A549 (cell line): ENCODE results near the gene C19orf25.

Source experiments
- EHMT2 ChIP-seq: fragments of 200-600 bp; sonication (generic); IDR thresholded peaks from 2 replicates; pipeline ENCODE4 v1.6.1; 2016; ENCODE audit warnings: antibody characterized with exemption, low read depth, mild to moderate bottlenecking, moderate library complexity
- EP300 ChIP-seq, 2 experiments: fragments of >200 bp; sonication (Bioruptor Twin); formaldehyde crosslinking; IDR thresholded peaks; 2 replicates in 1 of 2; 3 replicates in 1 of 2; pipeline ENCODE4 v1.6.1; 2016 to 2017
- JUNB ChIP-seq: fragments of >200 bp; sonication (Bioruptor Twin); formaldehyde crosslinking; IDR thresholded peaks from 2 replicates; pipeline ENCODE4 v1.6.1; 2016
- MAFK ChIP-seq: fragments of 450-650 bp; IDR thresholded peaks from 2 replicates; pipeline ENCODE4 v1.6.1; 2014; ENCODE audit not compliant: partially characterized antibody
- POLR2A ChIP-seq: IDR thresholded peaks from 2 replicates; pipeline ENCODE4 v1.6.1; 2012; ENCODE audit warnings: mild to moderate bottlenecking, low read length
- RCOR1 ChIP-seq: fragments of 150-350 bp; IDR thresholded peaks from 2 replicates; pipeline ENCODE4 v1.6.1; 2014; ENCODE audit warnings: antibody characterized with exemption, low read length, low read depth
- SREBF2 ChIP-seq: fragments of 450-650 bp; IDR thresholded peaks from 2 replicates; pipeline ENCODE4 v1.6.1; 2014; ENCODE audit warnings: mild to moderate bottlenecking, moderate library complexity
- ZFP36 ChIP-seq: fragments of 450-650 bp; IDR thresholded peaks from 2 replicates; pipeline ENCODE4 v1.6.1; 2014; ENCODE audit warnings: borderline replicate concordance; ENCODE audit not compliant: partially characterized antibody
- TF ChIP-seq, protein P1 (sequence below): fragments of >200 bp; sonication (Bioruptor Twin); formaldehyde crosslinking; IDR thresholded peaks from 3 replicates; pipeline ENCODE4 v1.5.1; 2016
- TF ChIP-seq, protein P2 (sequence below): IDR thresholded peaks from 2 replicates; pipeline ENCODE4 v1.6.1; 2012
- TF ChIP-seq, protein P3 (sequence below): fragments of 450-650 bp; IDR thresholded peaks from 2 replicates; pipeline ENCODE4 v1.6.1; 2014; ENCODE audit warnings: antibody characterized with exemption
- TF ChIP-seq, protein P4 (sequence below): fragments of 250-450 bp; sonication (Bioruptor Pico); IDR thresholded peaks from 2 replicates; pipeline ENCODE4 v1.5.0; 2021; ENCODE audit warnings: mild to moderate bottlenecking, moderate library complexity, borderline replicate concordance

DNA sequence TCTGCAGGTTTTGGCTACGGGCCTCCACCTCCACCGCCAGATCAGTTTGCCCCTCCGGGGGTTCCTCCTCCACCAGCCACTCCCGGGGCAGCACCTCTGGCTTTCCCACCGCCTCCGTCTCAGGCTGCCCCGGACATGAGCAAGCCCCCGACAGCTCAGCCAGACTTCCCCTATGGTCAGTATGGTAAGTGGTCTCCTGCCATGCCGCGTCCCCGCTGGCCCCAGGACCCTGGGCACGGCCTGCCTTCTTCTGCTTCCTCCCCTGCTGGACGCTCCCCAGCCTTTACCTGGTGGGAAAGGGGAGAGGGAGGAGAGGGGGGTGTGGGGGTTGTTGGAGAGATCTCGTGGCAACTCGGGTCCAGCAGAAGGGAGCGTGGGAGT lies 46.5 kb downstream of the C19orf25 start:
- TF ChIP-seq, protein P1, sequence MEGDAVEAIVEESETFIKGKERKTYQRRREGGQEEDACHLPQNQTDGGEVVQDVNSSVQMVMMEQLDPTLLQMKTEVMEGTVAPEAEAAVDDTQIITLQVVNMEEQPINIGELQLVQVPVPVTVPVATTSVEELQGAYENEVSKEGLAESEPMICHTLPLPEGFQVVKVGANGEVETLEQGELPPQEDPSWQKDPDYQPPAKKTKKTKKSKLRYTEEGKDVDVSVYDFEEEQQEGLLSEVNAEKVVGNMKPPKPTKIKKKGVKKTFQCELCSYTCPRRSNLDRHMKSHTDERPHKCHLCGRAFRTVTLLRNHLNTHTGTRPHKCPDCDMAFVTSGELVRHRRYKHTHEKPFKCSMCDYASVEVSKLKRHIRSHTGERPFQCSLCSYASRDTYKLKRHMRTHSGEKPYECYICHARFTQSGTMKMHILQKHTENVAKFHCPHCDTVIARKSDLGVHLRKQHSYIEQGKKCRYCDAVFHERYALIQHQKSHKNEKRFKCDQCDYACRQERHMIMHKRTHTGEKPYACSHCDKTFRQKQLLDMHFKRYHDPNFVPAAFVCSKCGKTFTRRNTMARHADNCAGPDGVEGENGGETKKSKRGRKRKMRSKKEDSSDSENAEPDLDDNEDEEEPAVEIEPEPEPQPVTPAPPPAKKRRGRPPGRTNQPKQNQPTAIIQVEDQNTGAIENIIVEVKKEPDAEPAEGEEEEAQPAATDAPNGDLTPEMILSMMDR, result no peak
- TF ChIP-seq POLR2A, result no peak
- TF ChIP-seq RCOR1, result no peak
- TF ChIP-seq JUNB, result no peak
- TF ChIP-seq, protein P2, sequence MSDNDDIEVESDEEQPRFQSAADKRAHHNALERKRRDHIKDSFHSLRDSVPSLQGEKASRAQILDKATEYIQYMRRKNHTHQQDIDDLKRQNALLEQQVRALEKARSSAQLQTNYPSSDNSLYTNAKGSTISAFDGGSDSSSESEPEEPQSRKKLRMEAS, result no peak
- TF ChIP-seq SREBF2, result no peak
- no peak for TF ChIP-seq EHMT2
- TF ChIP-seq, protein P3, sequence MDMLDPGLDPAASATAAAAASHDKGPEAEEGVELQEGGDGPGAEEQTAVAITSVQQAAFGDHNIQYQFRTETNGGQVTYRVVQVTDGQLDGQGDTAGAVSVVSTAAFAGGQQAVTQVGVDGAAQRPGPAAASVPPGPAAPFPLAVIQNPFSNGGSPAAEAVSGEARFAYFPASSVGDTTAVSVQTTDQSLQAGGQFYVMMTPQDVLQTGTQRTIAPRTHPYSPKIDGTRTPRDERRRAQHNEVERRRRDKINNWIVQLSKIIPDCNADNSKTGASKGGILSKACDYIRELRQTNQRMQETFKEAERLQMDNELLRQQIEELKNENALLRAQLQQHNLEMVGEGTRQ, result no peak
- TF ChIP-seq, protein P4, sequence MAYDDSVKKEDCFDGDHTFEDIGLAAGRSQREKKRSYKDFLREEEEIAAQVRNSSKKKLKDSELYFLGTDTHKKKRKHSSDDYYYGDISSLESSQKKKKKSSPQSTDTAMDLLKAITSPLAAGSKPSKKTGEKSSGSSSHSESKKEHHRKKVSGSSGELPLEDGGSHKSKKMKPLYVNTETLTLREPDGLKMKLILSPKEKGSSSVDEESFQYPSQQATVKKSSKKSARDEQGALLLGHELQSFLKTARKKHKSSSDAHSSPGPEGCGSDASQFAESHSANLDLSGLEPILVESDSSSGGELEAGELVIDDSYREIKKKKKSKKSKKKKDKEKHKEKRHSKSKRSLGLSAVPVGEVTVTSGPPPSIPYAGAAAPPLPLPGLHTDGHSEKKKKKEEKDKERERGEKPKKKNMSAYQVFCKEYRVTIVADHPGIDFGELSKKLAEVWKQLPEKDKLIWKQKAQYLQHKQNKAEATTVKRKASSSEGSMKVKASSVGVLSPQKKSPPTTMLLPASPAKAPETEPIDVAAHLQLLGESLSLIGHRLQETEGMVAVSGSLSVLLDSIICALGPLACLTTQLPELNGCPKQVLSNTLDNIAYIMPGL (CRISPR knock-in tag), result no peak
- no peak for TF ChIP-seq EP300 (IDR thresholded peaks at IDR 0.05)
- TF ChIP-seq ZFP36, result no peak
- TF ChIP-seq MAFK, result no peak
